ENCODE results near the gene CRYZL1. TPM values are rescaled to one million over a fixed set of nuclear protein-coding genes. Genes with fewer than 3 reads are reported as not detected.

The CRYZL1 gene
- total RNA-seq, 1 experiment from 2014 or later: 13.5 TPM

- H3T11ph ChIP-seq (ENCODE audit: low read length): no peak overlapping the region
- H2BK12ac ChIP-seq (ENCODE audit: insufficient read length, low read depth, low read length): no peak overlapping the region
- no peak overlapping the region for H3K4ac ChIP-seq (ENCODE audit: low read depth, low read length)
- H3K4me2 ChIP-seq (ENCODE audit: insufficient read depth, insufficient read length, low read length): no peak overlapping the region
- no peaks in the 10 kb centered on the region for H3K23me2 ChIP-seq (ENCODE audit: insufficient read length, low read depth, low read length, poor library complexity, severe bottlenecking)
- TF ChIP-seq, protein P1, sequence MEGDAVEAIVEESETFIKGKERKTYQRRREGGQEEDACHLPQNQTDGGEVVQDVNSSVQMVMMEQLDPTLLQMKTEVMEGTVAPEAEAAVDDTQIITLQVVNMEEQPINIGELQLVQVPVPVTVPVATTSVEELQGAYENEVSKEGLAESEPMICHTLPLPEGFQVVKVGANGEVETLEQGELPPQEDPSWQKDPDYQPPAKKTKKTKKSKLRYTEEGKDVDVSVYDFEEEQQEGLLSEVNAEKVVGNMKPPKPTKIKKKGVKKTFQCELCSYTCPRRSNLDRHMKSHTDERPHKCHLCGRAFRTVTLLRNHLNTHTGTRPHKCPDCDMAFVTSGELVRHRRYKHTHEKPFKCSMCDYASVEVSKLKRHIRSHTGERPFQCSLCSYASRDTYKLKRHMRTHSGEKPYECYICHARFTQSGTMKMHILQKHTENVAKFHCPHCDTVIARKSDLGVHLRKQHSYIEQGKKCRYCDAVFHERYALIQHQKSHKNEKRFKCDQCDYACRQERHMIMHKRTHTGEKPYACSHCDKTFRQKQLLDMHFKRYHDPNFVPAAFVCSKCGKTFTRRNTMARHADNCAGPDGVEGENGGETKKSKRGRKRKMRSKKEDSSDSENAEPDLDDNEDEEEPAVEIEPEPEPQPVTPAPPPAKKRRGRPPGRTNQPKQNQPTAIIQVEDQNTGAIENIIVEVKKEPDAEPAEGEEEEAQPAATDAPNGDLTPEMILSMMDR (conservative IDR thresholded peaks at IDR 0.05): no peak
- H3K4me1 Mint-ChIP-seq: peaks cover 29 to 40% of the 10 kb centered on the region in 2 experiments
- H3K4me3 Mint-ChIP-seq: no peak overlapping the region
- H3K27ac Mint-ChIP-seq: no peak overlapping the region
- no peak overlapping the region for H3K27ac ChIP-seq (ENCODE audit: insufficient read length, low read depth, low read length)
- no peak overlapping the region for H3K18ac ChIP-seq (ENCODE audit: insufficient read length, low read depth, low read length)
- no peaks in the 10 kb centered on the region for H3K27me3 Mint-ChIP-seq (ENCODE audit: low read depth)
- no CpG with 5 or more reads among the region's 1 CpG for WGBS (ENCODE audit: extremely low coverage, insufficient read length, low lambda C conversion rate)
- DNase-seq: no peak
- H4K91ac ChIP-seq (ENCODE audit: insufficient read length, low read depth, low read length): no peak overlapping the region
- no peak overlapping the region for H2BK5ac ChIP-seq (ENCODE audit: insufficient read length, low read length)
- H4K8ac ChIP-seq (replicated peaks; ENCODE audit: insufficient read length, low read depth, low read length): no peak overlapping the region
- no peak overlapping the region for H3K9ac ChIP-seq (ENCODE audit: extremely low read depth, insufficient read length, low read length)
- no peak overlapping the region for H3K14ac ChIP-seq (ENCODE audit: insufficient read depth, low read length)
- H3K23ac ChIP-seq (ENCODE audit: insufficient read length, low read depth, low read length): no peak overlapping the region
- H3K27me3 ChIP-seq (ENCODE audit: insufficient read depth, low read length): no peaks in the 10 kb centered on the region
- no peaks in the 10 kb centered on the region for H3K9me3 Mint-ChIP-seq
- H2BK120ac ChIP-seq (ENCODE audit: low read depth, low read length, poor library complexity, severe bottlenecking): no peak overlapping the region
- peaks cover 5% of the 10 kb centered on the region for H3K79me1 ChIP-seq (ENCODE audit: insufficient read depth, low read depth, low read length, poor library complexity, severe bottlenecking)
- peaks cover 2 to 13% (median 2%) of the 10 kb centered on the region in 3 experiments; a peak in 5 of 7 replicates for H3K36me3 Mint-ChIP-seq (ENCODE audit: insufficient read depth in 1 of 3, low read depth in 3 of 3)
- H4K20me1 ChIP-seq (ENCODE audit: control insufficient read depth, insufficient read depth, insufficient read length): no peaks in the 10 kb centered on the region
- no peak overlapping the region for H2AK5ac ChIP-seq (ENCODE audit: insufficient read length, low read length)
- no peak overlapping the region for H2AFZ ChIP-seq (ENCODE audit: low read length)
- no peaks in the 10 kb centered on the region for H3K9me3 ChIP-seq (ENCODE audit: control insufficient read depth, low read depth, low read length)
- peaks cover 40% of the 10 kb centered on the region; the same call in 1 of the 2 replicates for H3K79me2 ChIP-seq (ENCODE audit: insufficient read depth, low read length)
- H2BK15ac ChIP-seq (ENCODE audit: low read depth, low read length): no peak overlapping the region
- H4K5ac ChIP-seq (ENCODE audit: insufficient read length, low read depth, low read length): no peak overlapping the region
- no peaks in the 10 kb centered on the region for H3K4me1 ChIP-seq (ENCODE audit: insufficient read depth, low read length)
- no peak overlapping the region for H3K56ac ChIP-seq (ENCODE audit: insufficient read length, low read depth, low read length)
- H2BK20ac ChIP-seq (ENCODE audit: low read depth, low read length, poor library complexity, severe bottlenecking): no peak overlapping the region
Measured at GRCh38 chr21:33661146-33661545, 19.6 kb upstream of the CRYZL1 start.
